ENCODE results near the gene CLDN20.
"Not testable (repeated sequence)": the region's sequence is repeated elsewhere in the genome, so short reads cannot be mapped to it uniquely, and the experiment has no call there.

Gene CLDN20

GRCh38 chr6:155263373-155264063 is at the start of gene CLDN20:
CLDN20 (plus strand) TSS chr6:155264013; CDS start chr6:155275720, 11,707 bp downstream.
- DNase-seq, result no peak

DNA sequence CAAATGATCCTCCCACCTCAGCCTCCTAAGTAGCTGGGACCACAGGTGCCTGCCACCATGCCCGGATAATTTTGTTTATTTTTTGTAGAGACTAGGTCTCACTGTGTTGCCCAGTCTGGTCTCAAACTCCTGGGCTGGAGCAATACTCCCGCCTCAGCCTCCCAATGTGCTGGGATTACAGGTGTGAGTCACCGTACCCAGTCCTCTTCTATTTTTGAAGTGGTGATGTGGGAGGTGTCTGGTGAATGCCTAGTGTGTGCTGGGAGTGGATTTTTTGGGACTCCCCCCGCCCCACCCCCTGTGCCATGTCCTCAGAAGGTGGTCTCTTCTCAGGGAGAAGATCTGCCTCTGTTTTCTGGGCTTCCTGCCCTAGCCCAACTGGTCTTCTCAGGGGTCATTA is 47.9 kb upstream of the CLDN20 start:
- no peak for DNase-seq

- no peak for DNase-seq
These were observed 47.3 kb upstream of the CLDN20 start for GRCh38 chr6:155216312-155217046.

- not testable (repeated sequence) for DNase-seq
These were observed 45.1 kb upstream of the CLDN20 start for GRCh38 chr6:155218711-155219110.

DNA sequence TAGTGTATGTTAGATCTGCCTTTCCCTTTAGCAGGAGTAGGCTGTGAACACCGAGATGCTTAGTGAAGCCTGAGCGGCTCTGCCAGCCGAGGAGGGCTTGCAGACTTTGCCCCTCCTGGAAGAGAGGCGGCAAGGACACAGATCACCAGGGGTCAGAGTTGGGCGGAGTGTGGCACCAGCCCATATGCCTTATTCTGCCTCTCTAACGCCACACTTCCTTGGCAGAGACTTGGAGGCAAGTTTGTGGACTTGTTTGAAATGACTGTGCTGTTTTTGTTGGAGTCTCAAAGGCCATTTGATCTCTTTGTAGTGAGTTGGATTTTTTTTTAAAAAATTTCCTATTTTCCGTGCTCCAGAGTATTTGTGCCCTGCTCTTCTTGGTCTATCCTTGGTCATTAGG is 44.5 kb upstream of the CLDN20 start:
- no peak for DNase-seq

- DNase-seq, result no peak
These were observed 43.9 kb upstream of the CLDN20 start for GRCh38 chr6:155219858-155220301.

DNA sequence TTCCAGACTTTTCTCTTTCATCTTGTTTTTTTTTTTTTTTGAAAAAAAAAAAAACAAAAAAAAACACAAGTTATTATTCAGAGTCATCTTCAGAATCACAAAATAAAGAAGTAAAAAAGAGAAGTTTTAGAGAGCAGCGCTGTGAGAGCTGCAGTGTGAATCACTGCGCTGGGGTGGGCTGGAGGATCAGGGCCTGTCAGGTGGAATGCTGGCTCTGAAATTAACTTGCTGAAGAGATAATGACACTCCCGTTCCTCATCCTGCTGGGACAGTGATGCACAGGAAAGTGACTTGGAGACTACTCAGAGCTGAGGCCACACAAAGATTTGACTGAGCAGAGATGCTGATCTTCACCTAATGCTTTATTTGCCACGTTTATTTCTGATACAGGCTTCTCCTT is 42.7 kb upstream of the CLDN20 start:
- no peak for DNase-seq

GRCh38 chr6:155222506-155222905 is 41.3 kb upstream of the CLDN20 start:
- no peak for DNase-seq

DNA sequence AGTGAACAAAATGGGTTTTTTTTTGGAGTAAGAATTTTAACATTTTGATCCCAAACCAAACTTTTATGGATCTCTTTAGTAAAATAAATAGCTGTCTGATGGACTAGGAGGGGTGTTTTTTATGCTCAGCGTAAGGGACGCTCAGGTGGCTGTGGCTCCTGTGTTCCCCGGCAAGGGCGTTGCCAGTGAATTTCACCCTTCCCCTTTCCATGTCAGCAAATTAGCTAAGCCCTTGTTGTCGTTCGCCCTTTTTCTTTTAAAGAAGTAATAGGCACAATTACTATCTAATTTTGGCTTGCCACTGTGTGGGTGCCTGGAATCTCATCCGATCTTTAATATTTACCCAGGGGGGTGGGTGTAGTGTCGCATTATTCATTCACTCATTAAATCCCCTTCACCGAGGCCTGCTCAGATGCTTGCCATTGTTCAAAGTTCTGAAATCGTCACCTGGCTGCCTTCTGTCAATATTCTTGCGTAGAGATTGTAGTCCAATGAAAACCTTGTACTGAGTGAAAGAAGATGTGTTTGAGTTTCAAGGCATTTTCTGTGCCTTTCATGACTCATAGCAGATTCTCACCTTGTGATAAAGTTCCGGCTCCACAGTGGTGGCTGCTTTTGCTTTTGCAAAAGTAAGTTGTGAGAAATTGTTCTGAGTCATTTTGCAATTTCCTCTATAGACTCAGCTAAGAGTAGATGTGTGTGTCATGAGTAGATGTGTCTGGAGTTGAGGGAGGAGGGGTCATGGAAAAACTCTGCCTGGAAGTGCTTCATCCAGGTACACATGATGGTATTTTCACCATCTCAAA is 40.0 kb upstream of the CLDN20 start:
- DNase-seq, result peak; percentile 10

DNA sequence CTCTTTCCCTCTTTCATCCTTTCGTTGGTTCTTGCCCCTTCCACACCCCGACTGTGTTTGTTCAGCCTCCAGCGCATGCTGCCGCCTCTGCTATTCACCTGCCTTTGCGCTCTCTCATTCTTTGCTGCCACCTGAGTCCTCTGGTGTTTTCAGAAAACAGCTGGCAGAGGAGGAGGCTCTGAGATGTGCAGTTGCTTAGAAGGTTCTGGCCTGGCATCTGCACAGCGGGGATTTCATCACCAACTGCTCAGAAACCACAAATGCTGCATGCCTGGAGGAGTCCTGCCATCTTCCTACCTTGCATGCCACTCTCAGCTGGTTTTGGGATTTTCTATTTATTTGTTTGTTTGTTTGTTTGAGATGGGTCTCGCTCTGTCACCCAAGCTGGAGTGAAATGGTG is 39.2 kb upstream of the CLDN20 start:
- no peak for DNase-seq

DNA sequence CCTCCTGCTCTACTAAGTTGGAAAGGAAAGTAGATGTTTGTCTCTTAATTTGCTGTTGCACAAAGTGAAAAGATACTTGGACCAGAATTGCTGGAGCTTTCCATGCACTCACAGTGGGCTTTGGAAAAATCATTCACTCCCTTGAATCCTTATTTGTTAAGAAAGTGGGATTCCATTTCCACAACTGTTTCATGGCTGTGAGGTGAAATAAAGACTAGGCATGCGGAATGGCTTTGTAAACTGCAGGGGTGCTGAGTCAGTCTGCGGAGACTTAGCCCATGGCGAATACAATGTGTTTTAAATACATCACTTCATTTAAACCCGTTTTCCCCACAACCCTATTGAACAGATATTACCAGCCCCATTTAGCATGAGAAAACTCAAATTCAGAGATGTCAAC is 36.8 kb upstream of the CLDN20 start:
- no peak for DNase-seq

DNA sequence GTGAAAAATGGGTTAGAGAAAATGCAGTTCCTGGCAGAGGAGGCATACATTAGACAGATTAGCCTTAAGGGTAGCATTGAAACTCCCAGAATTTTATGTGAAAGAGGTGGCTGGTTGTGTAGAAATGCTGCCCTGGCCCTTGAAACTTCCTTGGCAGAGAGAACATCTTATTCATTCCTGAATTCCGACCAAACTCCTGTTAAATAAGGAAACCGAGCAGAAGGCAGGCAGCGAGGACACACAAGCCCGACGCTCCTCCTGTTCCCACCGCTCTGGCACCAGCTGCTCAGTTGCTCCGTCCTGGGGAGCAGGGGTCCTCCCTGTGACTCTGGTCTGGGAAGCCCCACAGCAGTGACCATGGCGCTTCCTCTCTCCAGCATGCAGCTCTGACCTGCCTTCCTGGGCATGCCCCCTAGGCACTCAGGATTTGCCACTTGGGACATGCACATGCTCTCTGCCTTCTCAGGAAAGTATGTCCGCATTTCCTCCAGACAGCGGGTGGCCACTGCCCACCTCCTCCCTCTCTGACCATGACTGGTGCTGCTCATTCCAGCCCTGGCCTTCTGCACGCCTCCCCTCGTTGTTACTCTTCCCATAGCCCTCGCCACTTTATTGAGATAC is 35.2 kb upstream of the CLDN20 start:
- DNase-seq, result no peak

DNA sequence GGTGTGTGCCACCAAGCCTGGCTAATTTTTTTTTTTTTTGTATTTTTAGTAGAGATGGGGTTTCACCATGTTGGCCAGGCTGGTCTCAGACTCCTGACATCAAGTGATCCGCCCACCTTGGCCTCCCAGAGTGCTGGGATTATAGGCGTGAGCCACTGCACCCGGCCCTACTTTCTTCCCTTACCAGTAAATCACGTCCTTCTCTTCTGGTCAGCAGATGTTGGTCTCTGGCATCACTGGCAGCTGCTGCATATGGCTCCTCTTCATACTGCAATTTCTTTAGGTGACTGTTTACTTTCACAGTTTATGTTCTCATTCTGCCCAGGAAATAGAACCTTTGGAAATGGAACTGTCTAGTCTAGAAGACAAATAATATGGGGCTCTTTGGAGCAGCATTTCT is 32.8 kb upstream of the CLDN20 start:
- not testable (repeated sequence) for DNase-seq

- DNase-seq, result no peak
These were observed 31.0 kb upstream of the CLDN20 start for GRCh38 chr6:155232848-155233247.

DNA sequence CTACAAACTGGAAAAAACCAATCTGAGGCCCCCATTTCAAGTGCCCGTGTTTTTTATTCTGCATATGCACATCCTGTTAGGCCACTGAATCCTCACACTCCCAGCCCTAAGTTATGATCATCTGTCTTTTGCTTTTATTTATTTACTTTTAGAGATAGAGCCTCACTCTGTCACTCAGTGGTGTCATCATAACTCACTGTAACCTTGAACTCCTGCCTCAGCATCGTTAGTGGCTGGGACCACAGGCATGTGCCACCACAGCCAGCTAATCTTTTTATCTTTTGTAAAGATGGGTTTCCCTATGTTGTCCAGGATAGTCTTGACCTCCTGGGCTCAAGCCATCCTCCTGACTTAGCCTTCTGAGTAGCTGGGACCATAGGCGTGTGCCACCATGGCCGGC is 29.6 kb upstream of the CLDN20 start:
- no peak for DNase-seq

- no peak for DNase-seq
These were observed 29.1 kb upstream of the CLDN20 start for GRCh38 chr6:155234687-155235086.

GRCh38 chr6:155235087-155235486 is 28.7 kb upstream of the CLDN20 start:
- DNase-seq, result no peak

- no peak for DNase-seq
These were observed 26.2 kb upstream of the CLDN20 start for GRCh38 chr6:155237613-155238012.

DNA sequence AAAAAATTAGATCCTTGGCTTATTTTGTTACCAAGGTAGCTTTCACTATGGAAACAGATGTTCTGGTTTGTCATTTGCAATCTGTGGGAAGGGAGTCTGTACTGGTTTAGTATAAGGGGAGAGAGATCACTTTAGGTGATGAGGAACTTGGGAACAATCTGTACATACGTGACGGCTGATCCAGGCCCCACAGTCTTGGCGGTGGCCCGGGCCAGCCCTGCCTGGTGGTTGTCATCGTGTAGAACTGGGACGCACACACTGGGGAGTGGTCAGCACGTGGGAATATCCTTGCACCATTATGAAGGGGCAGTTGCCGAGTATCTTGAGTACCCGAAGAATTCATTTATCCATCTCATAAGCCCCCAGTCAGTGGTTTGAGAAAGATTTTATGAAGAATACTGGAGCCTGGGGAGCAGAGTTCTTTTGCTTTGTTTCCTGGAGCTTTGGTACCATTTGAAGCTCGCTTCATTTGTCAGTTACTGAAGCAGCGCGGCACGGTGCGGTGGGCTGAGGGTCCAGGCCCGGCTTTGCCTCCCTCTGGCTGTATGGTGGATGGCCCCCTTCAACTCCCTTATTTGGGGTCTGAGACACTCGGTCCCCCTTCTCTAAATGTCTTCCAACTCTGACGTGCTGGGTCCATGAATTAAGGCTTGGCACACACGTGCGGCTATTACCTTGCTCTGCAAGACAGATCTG is 22.8 kb upstream of the CLDN20 start:
- no peak for DNase-seq

- DNase-seq, result no peak
These were observed 21.8 kb upstream of the CLDN20 start for GRCh38 chr6:155241966-155242365.

- no peak for DNase-seq
These were observed 19.4 kb upstream of the CLDN20 start for GRCh38 chr6:155244434-155244833.

- no peak for DNase-seq
These were observed 18.6 kb upstream of the CLDN20 start for GRCh38 chr6:155245193-155245592.

DNA sequence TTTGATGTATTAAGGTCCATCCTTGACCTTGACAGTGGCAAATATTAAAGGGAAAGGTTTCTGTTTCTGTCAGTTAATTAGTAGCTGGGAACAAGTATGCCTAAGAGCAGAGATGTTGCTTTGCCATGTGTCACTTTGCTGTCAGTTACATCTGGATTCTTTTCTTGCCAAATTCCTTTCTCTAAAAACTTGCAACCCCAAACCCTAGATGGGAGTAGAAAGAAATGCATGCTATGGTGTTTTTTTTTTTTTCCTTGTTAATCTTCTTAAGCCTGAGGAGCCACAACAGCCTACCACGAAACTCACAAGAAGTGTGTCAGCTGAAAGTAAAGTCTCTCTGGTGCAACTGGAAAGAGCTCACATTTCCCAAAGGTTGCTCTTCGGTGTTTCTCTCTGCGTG is 18.0 kb upstream of the CLDN20 start:
- DNase-seq, result no peak

Measured in activated T-cell treated with anti-CD3 and anti-CD28 coated beads for 4 hours (primary cell).